Measurements from ENCODE around the gene TEX2. TPM values are rescaled to one million over a fixed set of nuclear protein-coding genes. Genes with fewer than 3 reads are reported as not detected.

Gene TEX2
- total RNA-seq, 1 experiment from 2014 or later, result 10.8 TPM

- TF ChIP-seq IRF1 (CRISPR knock-in tag; IDR thresholded peaks at IDR 0.05) (no peak), STAT6 (CRISPR knock-in tag; conservative IDR thresholded peaks at IDR 0.05; ENCODE audit: low read depth) (no peak), EMX1 (CRISPR knock-in tag; IDR thresholded peaks at IDR 0.05) (no peak)
- Mint-ChIP-seq H3K36me3 (peaks cover 15% of the 10 kb centered on the region), H3K9me3 (peaks cover 13% of the 10 kb centered on the region), H3K27me3 (ENCODE audit: low read depth) (no peaks in the 10 kb centered on the region), H3K27ac (no peak overlapping the region), H3K4me3 (no peak overlapping the region), H3K4me1 (no peaks in the 10 kb centered on the region)
- POLR2A ChIA-PET, result interaction anchor here (0.5 kb wide), 1 partner anchor 257 kb away, joined by 8 read pairs; no protein-coding TSS in a partner anchor
- CTCF ChIA-PET, result interaction anchor here (0.6 to 1.4 kb wide), 2 partner anchors 105 to 216 kb away, joined by 3 to 6 read pairs; no protein-coding TSS in a partner anchor
- ATAC-seq (no peak), DNase-seq (ENCODE audit: low spot score) (no peak)
These were observed 85.6 kb downstream of the TEX2 start for GRCh38 chr17:64177311-64178010.

GRCh38 chr17:64176556-64176955, 86.5 kb downstream of the TEX2 start:
- H3K27ac Mint-ChIP-seq, result no peak overlapping the region
- H3K36me3 Mint-ChIP-seq, result peaks cover 15% of the 10 kb centered on the region
- H3K9me3 Mint-ChIP-seq, result peaks cover 13% of the 10 kb centered on the region
- POLR2A ChIA-PET, result no interaction called here
- DNase-seq (ENCODE audit: low spot score) (no peak), ATAC-seq (no peak)
- H3K4me3 Mint-ChIP-seq, result no peak overlapping the region
- TF ChIP-seq MYBL2 (CRISPR knock-in tag; IDR thresholded peaks at IDR 0.05) (no peak), TCF7 (CRISPR knock-in tag; IDR thresholded peaks at IDR 0.05; ENCODE audit: low read depth) (no peak), CDX4 (CRISPR knock-in tag; IDR thresholded peaks at IDR 0.05; ENCODE audit: borderline replicate concordance) (no peak), FOXP1 (CRISPR knock-in tag; IDR thresholded peaks at IDR 0.05; ENCODE audit: borderline replicate concordance) (no peak), ZNF416 (CRISPR knock-in tag; IDR thresholded peaks at IDR 0.05) (no peak), FOXJ3 (CRISPR knock-in tag; IDR thresholded peaks at IDR 0.05; ENCODE audit: borderline replicate concordance) (no peak), GABPB1 (CRISPR knock-in tag; IDR thresholded peaks at IDR 0.05) (no peak), ZNF423 (CRISPR knock-in tag; IDR thresholded peaks at IDR 0.05) (no peak), ZNF232 (CRISPR knock-in tag; IDR thresholded peaks at IDR 0.05) (no peak), E2F5 (CRISPR knock-in tag; IDR thresholded peaks at IDR 0.05) (no peak), JUN (CRISPR knock-in tag; IDR thresholded peaks at IDR 0.05) (no peak)
- CTCF ChIA-PET, result no interaction called here
- no peaks in the 10 kb centered on the region for H3K27me3 Mint-ChIP-seq (ENCODE audit: low read depth)
- no peaks in the 10 kb centered on the region for H3K4me1 Mint-ChIP-seq

GRCh38 chr17:64174686-64175456, 88.2 kb downstream of the TEX2 start:
- no peak overlapping the region for H3K4me3 Mint-ChIP-seq
- no peaks in the 10 kb centered on the region for H3K27me3 Mint-ChIP-seq (ENCODE audit: low read depth)
- no peak for DNase-seq (ENCODE audit: low spot score)
- H3K36me3 Mint-ChIP-seq, result peaks cover 13% of the 10 kb centered on the region
- peaks cover 12% of the 10 kb centered on the region for H3K9me3 Mint-ChIP-seq
- TF ChIP-seq MXD4 (CRISPR knock-in tag; IDR thresholded peaks at IDR 0.05; ENCODE audit: borderline replicate concordance), result no peak
- no peak overlapping the region; the same call in 1 of the 2 replicates for H3K27ac Mint-ChIP-seq
- ChIA-PET POLR2A (no interaction called here), CTCF (no interaction called here)
- ATAC-seq, result no peak
- H3K4me1 Mint-ChIP-seq, result no peaks in the 10 kb centered on the region

Measured in WTC11 (cell line).